Neuronal stem cell (in vitro differentiated cells): ENCODE data around the gene PLXNA4.

Experiments used
- DNase-seq: peaks from one replicate; pipeline ENCODE4 v3.0.0-alpha.2; 2013; ENCODE audit warnings: low spot score
- H2AFZ ChIP-seq: one replicate; pipeline ENCODE4 v1.6.1; 2013; ENCODE audit warnings: mild to moderate bottlenecking, low read length, inconsistent platforms
- H2AK5ac ChIP-seq: 2 replicates; pipeline ENCODE4 v1.6.1; 2013; ENCODE audit warnings: low read depth, mild to moderate bottlenecking, inconsistent platforms, low read length, moderate library complexity, mixed read lengths
- H2BK120ac ChIP-seq: 2 replicates; pipeline ENCODE4 v1.6.1; 2013; ENCODE audit warnings: low read depth, mild to moderate bottlenecking, inconsistent platforms, low read length, moderate library complexity, mixed read lengths
- H2BK12ac ChIP-seq: one replicate; pipeline ENCODE4 v1.6.1; 2013; ENCODE audit warnings: low read length, inconsistent platforms
- H2BK15ac ChIP-seq: 2 replicates; pipeline ENCODE4 v1.6.1; 2013; ENCODE audit warnings: mild to moderate bottlenecking, low read length, inconsistent platforms, mixed read lengths
- H2BK5ac ChIP-seq: one replicate; pipeline ENCODE4 v1.6.1; 2013; ENCODE audit warnings: inconsistent platforms, mild to moderate bottlenecking, low read length, moderate library complexity
- H3K14ac ChIP-seq: one replicate; pipeline ENCODE4 v1.6.1; 2013; ENCODE audit warnings: low read length, inconsistent platforms
- H3K18ac ChIP-seq: 2 replicates; pipeline ENCODE4 v1.6.1; 2013; ENCODE audit warnings: low read length, inconsistent platforms
- H3K23ac ChIP-seq: 2 replicates; pipeline ENCODE4 v1.6.1; 2013; ENCODE audit warnings: low read depth, mild to moderate bottlenecking, mixed read lengths, low read length, inconsistent platforms; ENCODE audit not compliant: poor library complexity
- H3K27ac ChIP-seq: replicated peaks from 3 replicates; pipeline ENCODE4 v1.5.1; 2013; ENCODE audit warnings: low read length, inconsistent platforms
- H3K27me3 ChIP-seq, 3 experiments: 2 replicates each; pipeline ENCODE4 v1.6.1; 2013; ENCODE audit warnings: low read length in 3 of 3, mild to moderate bottlenecking in 2 of 3, inconsistent platforms in 1 of 3, low read depth in 1 of 3, mixed read lengths in 1 of 3, moderate library complexity in 1 of 3; ENCODE audit not compliant: control insufficient read depth in 3 of 3, insufficient read depth in 3 of 3
- H3K36me3 ChIP-seq, 2 donors: replicated peaks in 1 of 2; 2 replicates each; pipeline ENCODE4 v1.6.1; 2013; ENCODE audit warnings: low read length in 2 of 2; ENCODE audit not compliant: control insufficient read depth in 2 of 2, insufficient read depth in 2 of 2
- H3K4ac ChIP-seq: 2 replicates; pipeline ENCODE4 v1.6.1; 2013; ENCODE audit warnings: inconsistent platforms, mild to moderate bottlenecking, low read length, moderate library complexity
- H3K4me1 ChIP-seq, 2 donors: 1 replicate in 1 of 2; 2 replicates in 1 of 2; pipeline ENCODE4 v1.6.1; 2013; ENCODE audit warnings: low read length in 2 of 2, low read depth in 1 of 2; ENCODE audit not compliant: control insufficient read depth in 2 of 2, insufficient read depth in 1 of 2
- H3K4me2 ChIP-seq: one replicate; pipeline ENCODE4 v1.6.1; 2013; ENCODE audit warnings: mild to moderate bottlenecking, low read length, inconsistent platforms; ENCODE audit not compliant: insufficient read depth, poor library complexity, severe bottlenecking
- H3K4me3 ChIP-seq, 2 donors: 2 replicates each; pipeline ENCODE4 v1.5.1; 2013; ENCODE audit warnings: low read length in 2 of 2, mild to moderate bottlenecking in 2 of 2, inconsistent platforms in 1 of 2, moderate library complexity in 1 of 2
- H3K79me1 ChIP-seq: one replicate; pipeline ENCODE4 v1.6.1; 2013; ENCODE audit warnings: low read depth, mild to moderate bottlenecking, inconsistent platforms, low read length, moderate library complexity
- H3K9ac ChIP-seq: one replicate; pipeline ENCODE4 v1.6.1; 2013; ENCODE audit warnings: mild to moderate bottlenecking, low read depth, low read length, inconsistent platforms; ENCODE audit not compliant: poor library complexity
- H3K9me3 ChIP-seq, 2 donors: replicated peaks in 1 of 2; 2 replicates each; pipeline versions ENCODE3 to v1.6.1; 2013; ENCODE audit warnings: low read length in 2 of 2, mild to moderate bottlenecking in 2 of 2, inconsistent platforms in 1 of 2, low read depth in 1 of 2, mixed read lengths in 1 of 2, moderate library complexity in 1 of 2; ENCODE audit not compliant: control insufficient read depth in 2 of 2, insufficient read depth in 1 of 2
- H4K8ac ChIP-seq: one replicate; pipeline ENCODE4 v1.6.1; 2013; ENCODE audit warnings: low read depth, mild to moderate bottlenecking, inconsistent platforms, low read length, moderate library complexity
- H4K91ac ChIP-seq: one replicate; pipeline ENCODE4 v1.6.1; 2013; ENCODE audit warnings: low read length, low read depth, mild to moderate bottlenecking, inconsistent platforms; ENCODE audit not compliant: poor library complexity
- WGBS, 2 donors: extraction: QIAGEN DNeasy Blood & Tissue Kit; methylation state at CpG; one replicate each; pipeline ENCODE4 v1.1.7; 2013; ENCODE audit warnings: missing lambda C conversion rate in 2 of 2, mixed read lengths in 1 of 2; ENCODE audit not compliant: insufficient read length in 2 of 2, insufficient replicate concordance in 1 of 2; ENCODE audit errors: extremely low coverage in 2 of 2; 5-methylcytosine and 5-hydroxymethylcytosine counted together

PLXNA4 gene

GRCh38 chr7:132158841-132159240 is 417.4 kb downstream of the PLXNA4 start:
- Histone ChIP-seq H4K8ac (no peak overlapping the region), H2BK120ac (no peak overlapping the region), H3K4me1 (peaks cover 0 to 4% of the 10 kb centered on the region in 2 donors), H3K4me2 (no peak overlapping the region), H3K36me3 (no peaks in the 10 kb centered on the region), H2BK15ac (no peak overlapping the region), H3K27me3 (no peaks in the 10 kb centered on the region), H2BK12ac (no peak overlapping the region), H3K27ac (no peak overlapping the region), H3K79me1 (no peaks in the 10 kb centered on the region), H3K23ac (no peak overlapping the region), H2AFZ (no peak overlapping the region), H4K91ac (no peak overlapping the region), H2AK5ac (no peak overlapping the region), H3K9me3 (no peaks in the 10 kb centered on the region), H3K4me3 (no peak overlapping the region), H3K9ac (no peak overlapping the region), H3K14ac (no peak overlapping the region), H3K4ac (no peak overlapping the region), H2BK5ac (no peak overlapping the region), H3K18ac (no peak overlapping the region)
- DNase-seq, result no peak
- whole genome bisulfite sequencing, 2 donors, result no CpG with 5 or more reads among the region's 3 CpGs

- no peak overlapping the region for H3K4me2 ChIP-seq
- no peak overlapping the region for H4K8ac ChIP-seq
- H3K79me1 ChIP-seq, result no peaks in the 10 kb centered on the region
- H3K4me1 ChIP-seq, result peaks cover 0 to 4% of the 10 kb centered on the region in 2 donors
- H2BK120ac ChIP-seq, result no peak overlapping the region
- H3K36me3 ChIP-seq, result no peaks in the 10 kb centered on the region
- no peak overlapping the region for H3K4me3 ChIP-seq
- no peak overlapping the region for H2BK15ac ChIP-seq
- H2AK5ac ChIP-seq, result no peak overlapping the region
- no peak overlapping the region for H2AFZ ChIP-seq
- H2BK12ac ChIP-seq, result no peak overlapping the region
- H4K91ac ChIP-seq, result no peak overlapping the region
- no peak overlapping the region for H2BK5ac ChIP-seq
- no peak overlapping the region for H3K23ac ChIP-seq
- H3K27ac ChIP-seq, result no peak overlapping the region
- no peak overlapping the region for H3K9ac ChIP-seq
- no peaks in the 10 kb centered on the region for H3K9me3 ChIP-seq
- H3K4ac ChIP-seq, result no peak overlapping the region
- H3K14ac ChIP-seq, result no peak overlapping the region
- H3K18ac ChIP-seq, result no peak overlapping the region
- DNase-seq, result no peak
- no CpG with 5 or more reads among the region's 2 CpGs for WGBS, 2 donors
- H3K27me3 ChIP-seq, result no peaks in the 10 kb centered on the region
Measured at GRCh38 chr7:132158166-132158565, 418.1 kb downstream of the PLXNA4 start.

GRCh38 chr7:132155715-132156114 is 420.6 kb downstream of the PLXNA4 start:
- Histone ChIP-seq H2BK120ac (no peak overlapping the region), H4K91ac (no peak overlapping the region), H2BK5ac (no peak overlapping the region), H3K9me3 (no peaks in the 10 kb centered on the region), H3K9ac (no peak overlapping the region), H3K27ac (no peak overlapping the region), H3K4me1 (peaks cover 0 to 2% of the 10 kb centered on the region in 2 donors), H3K4ac (no peak overlapping the region), H3K4me3 (no peak overlapping the region), H3K79me1 (no peaks in the 10 kb centered on the region), H2BK15ac (no peak overlapping the region), H3K18ac (peak overlapping the region; percentile 53), H3K36me3 (no peaks in the 10 kb centered on the region), H2BK12ac (no peak overlapping the region), H2AFZ (no peak overlapping the region), H3K4me2 (no peak overlapping the region), H4K8ac (no peak overlapping the region), H3K27me3 (no peaks in the 10 kb centered on the region), H3K14ac (peak overlapping the region; percentile 27), H2AK5ac (no peak overlapping the region), H3K23ac (no peak overlapping the region)
- no peak for DNase-seq
- WGBS, 2 donors, result no CpG with 5 or more reads among the region's 5 CpGs

GRCh38 chr7:132154695-132155471 is 421.4 kb downstream of the PLXNA4 start:
- Histone ChIP-seq H2AK5ac (no peak overlapping the region), H3K4me1 (peaks cover 0 to 2% of the 10 kb centered on the region in 2 donors), H3K14ac (no peak overlapping the region), H4K91ac (no peak overlapping the region), H3K27ac (no peak overlapping the region), H3K27me3 (no peaks in the 10 kb centered on the region), H3K4me3 (no peak overlapping the region), H3K23ac (no peak overlapping the region), H3K4ac (no peak overlapping the region), H3K18ac (no peak overlapping the region), H3K9ac (no peak overlapping the region), H3K4me2 (no peak overlapping the region), H4K8ac (no peak overlapping the region), H2BK5ac (no peak overlapping the region), H3K36me3 (no peaks in the 10 kb centered on the region), H2BK12ac (no peak overlapping the region), H2BK15ac (no peak overlapping the region), H2BK120ac (no peak overlapping the region), H3K79me1 (no peaks in the 10 kb centered on the region), H3K9me3 (no peaks in the 10 kb centered on the region), H2AFZ (no peak overlapping the region)
- no peak for DNase-seq
- no CpG with 5 or more reads among the region's 8 CpGs for WGBS, 2 donors
